HG02763 (cell line): Measurements from ENCODE around the gene PFKL.
"Not testable (repeated sequence)": the region's sequence is repeated elsewhere in the genome, so short reads cannot be mapped to it uniquely, and the experiment has no call there.

Source experiments
- ATAC-seq: cut with Tn5 transposase; IDR thresholded peaks from one replicate; pipeline ENCODE4 v1.9.1; 2021; ENCODE audit warnings: mild to moderate bottlenecking, moderate library complexity; ENCODE audit not compliant: unreplicated experiment

Gene PFKL

DNA sequence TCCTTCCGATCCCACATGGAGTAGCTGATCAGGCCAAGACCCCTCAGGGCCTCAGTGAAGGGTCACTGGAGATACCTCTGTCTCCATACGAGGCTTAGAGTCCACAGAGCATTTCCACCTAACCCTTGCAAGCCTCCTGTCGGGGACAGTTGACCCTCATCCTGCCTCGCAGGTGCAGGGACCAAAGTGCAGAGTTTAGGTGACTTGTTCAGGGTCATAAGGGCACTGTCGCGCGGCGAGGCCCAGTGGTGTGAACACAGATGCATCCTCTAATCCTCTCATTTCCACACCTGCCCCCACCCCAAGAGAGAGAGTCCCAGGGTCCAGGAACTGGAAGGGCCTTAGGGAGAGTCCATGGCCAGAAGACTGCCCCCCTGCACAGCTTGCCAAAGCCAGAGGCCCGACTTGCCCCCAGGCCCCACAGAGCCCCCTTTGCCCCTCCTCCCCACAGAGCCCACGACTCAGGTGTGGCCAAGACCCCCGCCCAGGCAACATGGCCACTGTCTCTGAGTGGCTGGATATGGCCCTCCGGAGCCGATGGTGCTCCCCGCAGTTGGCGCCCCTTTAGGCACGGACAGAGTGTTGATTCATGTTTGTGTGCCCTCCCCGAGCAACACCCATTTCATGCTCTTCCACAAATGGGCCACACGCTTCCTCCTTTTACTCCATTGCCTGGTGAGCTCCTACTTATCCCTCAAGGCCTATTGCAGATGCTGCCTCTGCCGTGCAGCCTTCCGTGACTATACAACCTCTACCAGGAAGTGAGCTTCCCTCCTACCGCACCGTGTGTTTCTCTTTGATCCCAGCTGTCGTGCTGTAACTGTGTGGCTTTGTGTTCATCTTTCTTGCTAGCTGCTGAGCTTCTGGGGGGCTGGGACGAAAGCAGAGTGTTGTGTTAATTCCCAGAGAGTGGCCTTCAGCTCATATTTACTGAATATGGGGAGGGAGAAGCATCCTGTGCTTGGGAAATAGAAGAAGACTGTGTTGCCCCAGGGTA is 55.2 kb downstream of the PFKL start:
- ATAC-seq = no peak

- no peak for ATAC-seq
Measured at GRCh38 chr21:44356160-44356559, 56.3 kb downstream of the PFKL start.

DNA sequence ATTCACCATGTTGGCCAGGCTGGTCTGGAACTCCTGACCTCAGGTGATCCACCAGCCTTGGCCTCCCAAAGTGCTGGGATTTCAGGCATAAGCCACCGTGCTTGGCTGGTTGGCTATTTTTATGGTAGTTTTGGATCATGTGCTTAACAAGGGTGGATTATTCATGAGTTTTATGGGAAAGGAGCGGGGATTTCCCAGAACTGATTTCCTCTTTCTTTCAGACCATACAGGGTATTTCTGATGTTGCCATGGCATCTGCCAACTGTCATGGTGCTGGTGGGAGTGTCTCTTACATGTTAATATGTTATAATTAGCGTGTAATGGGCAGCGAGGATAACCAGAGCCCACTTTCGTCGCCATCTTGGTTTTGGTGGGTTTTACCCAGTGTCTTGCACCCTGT is 56.8 kb downstream of the PFKL start:
- ATAC-seq = no peak

DNA sequence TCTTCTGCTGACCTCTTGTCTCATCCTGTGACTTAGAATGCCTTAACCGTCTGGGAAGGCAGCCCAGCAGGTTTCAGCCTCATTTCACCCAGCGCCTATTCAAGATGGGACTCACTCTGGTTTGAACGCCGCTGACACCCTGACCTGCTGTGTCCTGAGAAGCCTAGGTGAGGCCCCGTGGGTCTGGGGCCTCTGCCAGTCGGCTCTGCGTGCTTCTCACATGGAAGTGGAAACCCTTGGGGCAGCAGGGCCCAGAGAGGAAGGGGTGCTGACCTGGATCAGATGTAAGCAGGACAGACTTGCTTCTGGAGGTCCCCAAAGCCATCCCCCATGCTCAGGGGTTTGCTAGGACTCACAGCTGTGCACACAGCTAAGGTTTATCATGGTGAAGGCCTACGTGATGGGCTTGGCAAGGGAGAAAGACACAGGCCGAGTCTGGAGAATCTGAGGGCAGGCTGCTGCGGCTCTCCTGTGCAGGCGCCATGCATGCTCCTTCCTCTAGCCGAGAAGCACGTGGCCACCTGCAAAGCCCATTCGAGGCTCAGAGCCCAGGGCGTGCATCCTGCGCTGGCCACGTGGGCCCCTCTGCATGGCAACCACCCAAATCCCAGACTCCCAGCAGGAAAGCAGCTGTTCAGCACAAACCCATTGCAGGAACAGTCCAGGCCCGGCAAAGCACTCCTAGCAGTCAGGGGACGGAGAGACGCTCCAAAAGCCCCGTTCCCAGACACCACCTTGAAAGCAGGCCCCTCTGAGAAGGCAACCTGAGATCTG is 57.4 kb downstream of the PFKL start:
- no peak for ATAC-seq

DNA sequence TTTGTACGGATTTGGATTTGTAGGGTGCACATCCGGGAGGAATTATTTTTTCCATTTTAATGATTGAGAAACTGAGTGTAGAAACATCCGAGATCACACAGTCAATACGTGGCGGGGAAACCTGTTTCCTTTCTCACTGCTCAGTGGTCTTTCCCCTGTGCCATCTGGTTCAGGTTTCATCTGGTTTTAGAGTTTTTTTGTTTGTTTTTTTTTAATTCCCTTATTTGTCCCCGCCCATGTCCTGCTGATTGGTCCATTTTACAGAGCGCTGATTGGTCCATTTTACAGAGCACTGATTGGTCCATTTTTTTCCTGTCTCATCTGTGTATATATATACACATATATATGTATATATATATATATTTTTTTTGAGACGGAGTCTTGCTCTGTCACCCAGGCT is 59.5 kb downstream of the PFKL start:
- no peak for ATAC-seq

- ATAC-seq = no peak
Measured at GRCh38 chr21:44360159-44360558, 60.3 kb downstream of the PFKL start.

- ATAC-seq = not testable (repeated sequence)
Measured at GRCh38 chr21:44361903-44362302, 62.0 kb downstream of the PFKL start.

DNA sequence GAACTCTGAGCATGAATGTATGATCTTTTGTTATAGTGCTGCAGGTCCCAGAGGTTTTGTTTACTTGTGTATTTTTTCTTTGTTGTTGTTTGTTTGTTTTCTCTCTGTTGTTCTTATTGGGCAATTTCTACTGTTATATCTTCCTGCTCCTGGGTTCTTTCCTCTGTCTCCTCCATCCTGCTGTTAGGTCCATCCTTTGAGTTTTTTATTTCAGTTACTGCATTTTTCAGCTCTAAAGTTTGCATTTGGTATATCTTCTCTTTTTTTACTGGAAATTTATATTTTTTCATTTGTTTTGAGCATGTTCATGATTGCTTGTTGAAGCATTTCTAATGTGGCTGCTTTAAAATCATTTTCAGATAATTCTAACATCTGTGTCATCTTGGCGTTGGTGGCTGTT is 63.4 kb downstream of the PFKL start:
- ATAC-seq = no peak

DNA sequence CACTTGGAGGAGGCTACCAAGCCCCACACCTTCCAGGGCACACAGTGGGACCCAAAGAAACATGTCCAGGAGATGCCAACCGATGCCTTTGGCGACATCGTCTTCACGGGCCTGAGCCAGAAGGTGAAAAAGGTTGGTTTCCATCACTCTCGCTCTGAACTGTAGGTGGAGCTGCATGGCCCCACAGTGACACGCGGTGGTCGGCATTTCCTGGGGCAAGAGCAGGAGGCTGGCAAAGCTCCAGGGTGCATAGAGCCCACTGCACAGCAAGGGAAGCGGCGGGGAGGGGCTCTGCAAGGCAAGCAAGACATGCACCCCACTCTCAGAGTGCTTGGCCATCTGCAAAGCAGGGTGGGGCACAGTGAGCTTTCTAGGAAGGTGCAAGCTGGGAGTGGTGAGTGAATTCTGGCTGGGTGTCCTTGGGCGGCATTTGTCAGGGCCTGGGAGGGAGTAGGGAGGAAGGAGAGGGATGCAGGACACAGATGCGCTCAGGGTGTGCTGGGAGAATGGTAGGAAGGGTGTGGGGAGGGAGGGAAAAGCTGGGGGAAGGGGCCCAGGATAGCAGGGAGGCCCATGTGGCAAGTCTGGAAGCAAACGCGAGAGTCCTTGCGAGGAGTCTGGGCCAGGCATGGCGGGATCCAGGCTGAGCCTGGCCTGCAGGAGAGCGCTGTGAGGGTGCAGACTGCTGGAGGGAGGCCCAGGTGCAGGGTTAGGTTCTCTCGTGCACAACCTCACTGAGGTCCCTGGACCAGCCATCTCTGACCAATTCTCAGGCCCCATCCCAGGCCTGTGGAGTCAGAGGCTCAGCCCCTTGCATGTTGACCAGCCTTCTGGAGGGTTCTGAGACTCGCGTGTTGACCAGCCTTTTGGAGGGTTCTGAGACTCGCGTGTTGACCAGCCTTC is 64.5 kb downstream of the PFKL start:
- ATAC-seq = no peak

- ATAC-seq = no peak
Measured at GRCh38 chr21:44365251-44365966, 65.6 kb downstream of the PFKL start.

GRCh38 chr21:44365967-44366585 is 66.2 kb downstream of the PFKL start:
- ATAC-seq = no peak

DNA sequence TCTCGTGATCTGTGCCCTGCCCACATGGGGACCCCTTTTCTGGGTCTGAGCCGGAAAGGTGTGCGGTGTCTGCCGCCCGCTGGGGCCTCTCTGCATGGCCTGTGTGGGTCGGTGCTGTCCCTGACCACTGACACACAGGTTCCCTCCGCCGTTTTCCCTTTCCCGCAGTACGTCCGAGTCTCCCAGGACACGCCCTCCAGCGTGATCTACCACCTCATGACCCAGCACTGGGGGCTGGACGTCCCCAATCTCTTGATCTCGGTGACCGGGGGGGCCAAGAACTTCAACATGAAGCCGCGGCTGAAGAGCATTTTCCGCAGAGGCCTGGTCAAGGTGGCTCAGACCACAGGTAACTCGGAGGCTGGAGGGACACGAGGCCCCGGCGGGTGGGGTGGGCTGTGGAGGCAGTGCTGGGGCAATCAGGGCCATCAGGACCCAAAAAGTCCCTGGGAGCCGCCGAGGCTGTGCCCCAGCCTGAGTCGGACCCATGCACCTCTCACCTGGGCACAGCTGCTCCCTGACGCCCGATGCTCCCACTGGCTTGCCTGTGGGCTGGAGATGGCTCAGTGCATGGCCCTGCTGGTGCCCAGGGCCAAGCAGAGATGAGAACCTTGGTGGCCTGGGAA is 66.8 kb downstream of the PFKL start:
- ATAC-seq = no peak

DNA sequence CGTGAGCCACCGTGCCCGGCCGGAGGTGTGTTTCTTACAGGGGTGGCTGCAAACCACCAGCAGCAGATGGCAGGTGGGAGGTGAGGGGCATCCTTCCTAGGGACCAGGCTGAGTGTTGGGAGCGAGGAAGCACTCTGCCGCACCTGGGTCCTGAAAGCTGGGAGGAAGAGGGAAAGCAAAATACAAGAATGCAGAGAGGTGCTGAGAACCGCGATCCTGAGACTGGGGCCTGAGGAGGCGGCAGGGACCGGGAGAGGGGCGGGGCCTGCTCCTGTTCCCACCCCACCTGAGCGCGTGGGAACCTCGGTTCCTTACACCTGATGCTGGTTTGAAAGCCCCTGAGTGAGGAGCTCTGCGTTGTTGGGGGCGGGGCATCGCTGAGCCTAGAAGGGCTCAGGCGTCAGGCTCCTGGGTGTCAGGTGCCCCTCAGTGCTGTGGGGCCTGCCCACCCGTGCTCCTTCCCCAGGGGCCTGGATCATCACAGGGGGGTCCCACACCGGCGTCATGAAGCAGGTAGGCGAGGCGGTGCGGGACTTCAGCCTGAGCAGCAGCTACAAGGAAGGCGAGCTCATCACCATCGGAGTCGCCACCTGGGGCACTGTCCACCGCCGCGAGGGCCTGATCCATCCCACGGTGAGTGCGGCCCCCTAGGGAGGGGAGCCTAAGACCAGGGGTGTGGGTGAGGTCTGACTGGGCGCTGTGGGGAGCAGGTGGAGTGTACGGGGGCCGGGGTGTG is 69.0 kb downstream of the PFKL start:
- no peak for ATAC-seq

DNA sequence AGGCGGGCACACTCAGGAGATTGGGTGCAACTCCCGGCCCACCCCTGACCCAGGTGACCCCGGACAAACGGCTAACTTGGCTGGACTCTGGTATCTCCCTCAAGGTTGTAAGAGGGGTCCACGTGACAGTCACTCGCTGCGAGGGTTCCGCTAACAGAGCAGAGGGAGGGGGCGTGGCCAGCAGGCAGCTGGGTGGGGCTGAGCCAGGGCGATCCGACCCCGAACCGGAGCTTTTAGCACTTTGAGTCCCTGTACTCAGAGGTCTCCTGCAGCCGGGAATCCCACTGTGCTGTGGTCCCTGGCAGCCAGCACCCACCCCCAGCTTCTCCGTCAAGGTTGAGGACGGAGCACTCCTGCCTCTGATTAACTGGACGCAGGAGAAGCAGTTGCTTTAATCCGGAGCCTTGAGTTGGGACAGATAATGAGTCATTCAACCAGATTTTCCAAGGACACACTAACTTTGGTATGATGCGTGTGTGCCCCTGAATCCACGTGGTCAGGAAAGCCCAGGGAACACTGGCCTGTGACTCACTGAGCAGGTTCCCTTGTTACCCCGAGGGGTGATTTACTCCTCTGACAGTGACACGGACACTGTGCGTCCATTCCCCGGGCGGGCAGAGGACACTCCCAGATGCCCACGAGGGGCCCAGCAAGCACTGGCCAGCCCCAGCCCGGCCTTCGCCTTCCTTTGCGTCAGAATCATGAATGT is 70.3 kb downstream of the PFKL start:
- no peak for ATAC-seq

DNA sequence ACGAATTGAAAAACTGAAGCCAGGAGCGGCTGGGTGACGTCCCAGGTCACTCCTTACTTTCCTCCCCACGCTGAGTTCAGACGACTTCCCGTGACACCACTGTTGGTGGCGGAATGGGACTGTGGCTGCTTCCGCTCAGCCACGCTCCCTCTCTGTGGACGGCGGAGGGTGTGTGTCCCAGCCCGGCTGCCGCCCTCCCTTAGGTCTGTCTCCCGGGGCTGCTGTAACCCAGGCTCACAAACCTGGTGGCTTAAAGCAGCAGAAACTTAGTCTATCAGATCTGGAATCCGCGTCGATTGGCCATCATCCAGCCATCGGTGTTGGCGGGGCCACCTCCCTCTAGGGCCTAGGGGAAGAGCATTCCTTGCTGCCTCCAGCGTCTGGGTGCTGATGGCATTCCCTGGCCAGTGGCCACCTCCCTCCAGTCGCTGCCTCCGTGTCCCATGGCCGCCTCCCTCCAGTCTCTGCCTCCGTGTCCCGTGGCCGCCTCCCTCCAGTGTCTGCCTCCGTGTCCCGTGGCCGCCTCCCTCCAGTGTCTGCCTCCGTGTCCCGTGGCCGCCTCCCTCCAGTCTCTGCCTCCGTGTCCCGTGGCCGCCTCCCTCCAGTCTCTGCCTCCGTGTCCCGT is 71.0 kb downstream of the PFKL start:
- no peak for ATAC-seq

GRCh38 chr21:44371596-44371995 is 71.7 kb downstream of the PFKL start:
- no peak for ATAC-seq

DNA sequence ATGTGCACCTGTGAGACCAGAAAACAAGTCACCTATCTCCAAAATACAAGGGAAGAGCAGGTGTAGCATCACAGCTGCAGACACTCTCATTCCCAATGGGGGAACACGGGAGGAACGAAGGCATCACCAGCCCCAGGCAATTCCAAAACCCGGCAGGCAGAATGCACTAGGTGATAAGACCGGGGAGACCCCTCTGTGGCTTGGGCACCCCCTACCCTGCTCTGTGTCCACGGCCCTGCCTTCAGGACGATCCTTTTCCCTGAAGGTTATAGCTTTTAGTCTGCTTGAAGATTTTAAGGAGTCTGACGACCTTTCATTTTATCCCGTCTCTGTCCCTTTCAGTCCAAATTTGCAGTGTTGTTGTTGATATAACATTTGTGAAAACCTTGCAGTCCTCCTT is 72.8 kb downstream of the PFKL start:
- ATAC-seq = no peak
